GM12801 (cell line): Measurements from ENCODE around the gene VCAM1.

Experiments used
- CTCF ChIP-seq: IDR thresholded peaks from one replicate; pipeline ENCODE4 v1.5.1; 2011; ENCODE audit warnings: control low read depth; ENCODE audit not compliant: insufficient read length; ENCODE audit errors: extremely low read depth

Gene VCAM1

DNA sequence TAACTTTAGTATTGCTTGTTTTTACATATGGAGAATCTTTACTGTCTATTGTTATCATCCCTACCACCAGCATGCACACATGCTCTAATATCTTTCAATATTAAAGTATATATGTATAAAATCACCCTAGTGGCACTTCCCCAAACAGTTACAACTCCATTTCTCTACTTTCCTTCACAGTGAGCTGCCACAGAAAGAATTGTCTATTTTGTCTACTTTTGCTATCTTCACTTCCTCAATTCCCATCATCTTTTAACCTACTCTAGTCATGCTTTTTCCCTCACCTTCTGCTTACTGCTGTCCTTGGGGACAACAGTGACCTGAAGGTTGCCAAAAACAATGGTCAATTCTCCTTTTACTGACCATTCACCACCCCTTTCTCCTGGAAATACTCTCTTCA lies 59.2 kb downstream of the VCAM1 start:
- TF ChIP-seq CTCF, result no peak

- no peak for TF ChIP-seq CTCF
These were observed 61.3 kb downstream of the VCAM1 start for GRCh38 chr1:100780814-100781213.

GRCh38 chr1:100782473-100783039 lies 63.0 kb downstream of the VCAM1 start:
- no peak for TF ChIP-seq CTCF

DNA sequence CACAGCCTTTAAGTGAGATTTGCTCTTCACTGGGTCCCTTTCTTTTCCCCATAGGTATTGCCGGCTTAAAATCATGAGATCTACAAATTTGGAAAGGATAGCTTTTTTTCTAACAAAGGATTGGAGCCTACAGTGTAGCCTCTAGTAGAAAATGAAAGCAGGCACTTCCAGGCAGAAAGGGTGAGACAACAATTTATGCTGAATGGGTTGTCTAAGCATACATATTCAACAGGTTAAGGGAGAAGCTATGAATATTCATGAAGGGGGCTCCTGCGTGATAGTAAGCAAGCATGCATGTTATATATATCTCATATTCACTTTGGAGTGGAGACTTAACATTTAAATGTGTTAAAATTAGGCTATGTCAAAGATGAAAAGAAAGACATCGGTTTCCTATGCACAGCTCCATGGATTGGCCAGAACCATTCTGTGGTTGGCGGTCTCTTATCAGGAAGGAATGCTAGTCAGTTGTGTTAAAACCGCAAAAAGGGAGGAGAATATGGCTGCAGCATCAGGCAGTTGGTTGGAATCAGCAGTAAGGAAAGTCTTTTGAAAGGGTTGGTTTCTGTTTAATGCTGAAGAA lies 66.0 kb downstream of the VCAM1 start:
- no peak for TF ChIP-seq CTCF

- TF ChIP-seq CTCF, result no peak
These were observed 67.3 kb downstream of the VCAM1 start for GRCh38 chr1:100786870-100787269.
